K562 (cell line): Measurements from ENCODE around the gene GCDH. TPM values are rescaled to one million over a fixed set of nuclear protein-coding genes. Genes with fewer than 3 reads are reported as not detected.

Experiments used
- ATAC-seq: fragments of 200-7000 bp; cut with Tn5 transposase; 3 replicates; pipeline ENCODE4 v1.9.1; 2020; ENCODE audit warnings: moderate library complexity
- BruUV-seq: library from RNA; stranded (reverse); fragments of 400-500 nt; replicated peaks from 2 replicates; lab custom pipeline; 2021; lab: Mats Ljungman, UMichigan
- CTCF ChIA-PET: fragments of 300-600 bp; formaldehyde crosslinking; extraction: SDS; loops from one replicate; lab custom pipeline; 2021; ENCODE audit warnings: low intra/inter-chr PET ratio; lab: Yijun Ruan, JAX
- POLR2A ChIA-PET: fragments of 300-600, 350-650 bp; sonication (Branson Sonifier 250); formaldehyde crosslinking; extraction: SDS; loops from one replicate; lab custom pipeline; 2021; ENCODE audit warnings: antibody characterized with exemption, inconsistent platforms; lab: Yijun Ruan, JAX
- DNase-seq, 4 experiments: peaks; one replicate each; pipeline versions ENCODE4 v3.0.0 to v3.0.0-alpha.2; 2011 to 2018; ENCODE audit warnings: low spot score in 3 of 4, mixed read lengths in 3 of 4; ENCODE audit errors: extremely low read depth in 1 of 4
- FAIRE-seq: peaks from 2 replicates; lab custom pipeline; 2011; peaks lifted over from hg19 to GRCh38; lab: Jason Lieb, UNC
- H2AFZ ChIP-seq: 2 replicates; pipeline ENCODE4 v1.6.0; 2011; ENCODE audit warnings: low read depth, low read length, control low read depth, inconsistent platforms
- H3K27ac ChIP-seq: fragments of 200-600 bp; 3 replicates; pipeline ENCODE4 v1.8.0; 2011; ENCODE audit warnings: low read depth, mild to moderate bottlenecking, control low read depth, inconsistent platforms, low read length, moderate library complexity, mixed read lengths; ENCODE audit errors: extremely low read depth
- H3K27me3 ChIP-seq, 2 experiments: fragments of 300-600 bp in 1 of 2; 2 replicates in 1 of 2; 3 replicates in 1 of 2; pipeline versions ENCODE4 v1.6.0 to v1.8.0; 2011; ENCODE audit warnings: inconsistent platforms in 2 of 2, low read length in 2 of 2, mild to moderate bottlenecking in 1 of 2, mixed read lengths in 1 of 2, moderate library complexity in 1 of 2; ENCODE audit not compliant: control insufficient read depth in 2 of 2, insufficient read depth in 2 of 2
- H3K36me3 ChIP-seq: fragments of 300-600 bp; 3 replicates; pipeline ENCODE4 v1.8.0; 2011; ENCODE audit warnings: mild to moderate bottlenecking, low read length, inconsistent platforms; ENCODE audit not compliant: control insufficient read depth, insufficient read depth
- H3K4me1 ChIP-seq, 2 experiments: fragments of 200-600 bp in 1 of 2; replicated peaks in 1 of 2; 2 replicates in 1 of 2; 3 replicates in 1 of 2; pipeline versions ENCODE4 v1.5.1 to v1.8.0; 2011; ENCODE audit warnings: inconsistent platforms in 2 of 2, low read length in 2 of 2, mild to moderate bottlenecking in 1 of 2, mixed read lengths in 1 of 2, moderate library complexity in 1 of 2; ENCODE audit not compliant: control insufficient read depth in 2 of 2, insufficient read depth in 2 of 2
- H3K4me2 ChIP-seq: 2 replicates; pipeline ENCODE4 v1.6.1; 2011; ENCODE audit warnings: low read length, control low read depth, inconsistent platforms, mixed read lengths; ENCODE audit not compliant: insufficient read depth
- H3K4me3 ChIP-seq: fragments of 200-600 bp; sonication (generic), shearing (Covaris generic); 2 replicates; pipeline ENCODE4 v1.5.1; 2016; ENCODE audit warnings: control low read depth, inconsistent platforms
- H3K79me2 ChIP-seq: fragments of 200-600 bp; 3 replicates; pipeline ENCODE4 v1.8.0; 2011; ENCODE audit warnings: low read length, inconsistent platforms; ENCODE audit not compliant: control insufficient read depth, insufficient read depth
- H3K9ac ChIP-seq, 2 experiments: 2 replicates each; pipeline versions ENCODE4 v1.6.0 to v1.6.1; 2011; ENCODE audit warnings: low read depth in 2 of 2, low read length in 2 of 2, control low read depth in 1 of 2, inconsistent platforms in 1 of 2, mild to moderate bottlenecking in 1 of 2, mixed read lengths in 1 of 2; ENCODE audit not compliant: insufficient read depth in 1 of 2
- H3K9me1 ChIP-seq: one replicate; pipeline ENCODE4 v1.6.0; 2011; ENCODE audit warnings: inconsistent platforms, mild to moderate bottlenecking, low read length, moderate library complexity; ENCODE audit not compliant: control insufficient read depth, insufficient read depth
- H3K9me3 ChIP-seq: replicated peaks from 2 replicates; pipeline ENCODE4 v1.5.1; 2011; ENCODE audit warnings: low read depth, low read length, inconsistent platforms; ENCODE audit not compliant: control insufficient read depth, insufficient read depth
- H4K20me1 ChIP-seq: replicated peaks from 2 replicates; pipeline ENCODE4 v1.6.1; 2011; ENCODE audit warnings: low read length, inconsistent platforms, mixed read lengths; ENCODE audit not compliant: control insufficient read depth, insufficient read depth
- ARID1B ChIP-seq: fragments of 450-650 bp; IDR thresholded peaks from 2 replicates; pipeline ENCODE4 v1.6.1; 2016; ENCODE audit warnings: antibody characterized with exemption, mild to moderate bottlenecking, inconsistent platforms
- ATF7 ChIP-seq: fragments of 450-650 bp; IDR thresholded peaks from 2 replicates; pipeline ENCODE4 v1.7.1; 2014; ENCODE audit warnings: mild to moderate bottlenecking, moderate library complexity
- CBX1 ChIP-seq: sonication (generic); IDR thresholded peaks from 2 replicates; pipeline ENCODE4 v1.6.1; 2016; ENCODE audit warnings: antibody characterized with exemption, low read depth, mild to moderate bottlenecking
- CBX3 ChIP-seq, 2 experiments: IDR thresholded peaks; 1 replicate in 1 of 2; 2 replicates in 1 of 2; pipeline ENCODE4 v1.6.1; 2012; ENCODE audit warnings: inconsistent platforms in 2 of 2, low read length in 2 of 2, borderline replicate concordance in 1 of 2, control low read depth in 1 of 2
- CREB1 ChIP-seq, 2 experiments: sonication (generic) in 1 of 2; formaldehyde crosslinking in 1 of 2; IDR thresholded peaks; 2 replicates each; pipeline versions ENCODE4 v1.6.1 to v1.8.0; 2012 to 2022; ENCODE audit warnings: inconsistent platforms in 1 of 2, mild to moderate bottlenecking in 1 of 2, missing genetic modification reagents in 1 of 2, moderate library complexity in 1 of 2
- NRF1 ChIP-seq, 2 experiments: fragments of 450-650 bp; IDR thresholded peaks in 1 of 2; conservative IDR thresholded peaks in 1 of 2; 2 replicates each; pipeline ENCODE4 v1.6.1; 2014; ENCODE audit warnings: mild to moderate bottlenecking in 2 of 2
- POLR2G ChIP-seq: fragments of 200-400 bp; formaldehyde crosslinking; IDR thresholded peaks from 2 replicates; pipeline ENCODE4 v1.6.1; 2017; ENCODE audit warnings: low read depth, mild to moderate bottlenecking, antibody characterized with exemption, low read length, moderate library complexity
- RBFOX2 ChIP-seq: fragments of 200-400 bp; formaldehyde crosslinking; IDR thresholded peaks from 2 replicates; pipeline ENCODE4 v1.6.1; 2017; ENCODE audit warnings: low read depth, mild to moderate bottlenecking, low read length, moderate library complexity
- RBM22 ChIP-seq: fragments of 200-400 bp; formaldehyde crosslinking; IDR thresholded peaks from 2 replicates; pipeline ENCODE4 v1.6.1; 2018; ENCODE audit warnings: low read length, low read depth; ENCODE audit not compliant: poor library complexity, severe bottlenecking
- TRIM25 ChIP-seq: fragments of 450-650 bp; IDR thresholded peaks from 2 replicates; pipeline ENCODE4 v1.7.0; 2016; ENCODE audit warnings: borderline replicate concordance
- ZBTB33 ChIP-seq: sonication (generic); formaldehyde crosslinking; IDR thresholded peaks from 2 replicates; pipeline ENCODE4 v1.8.1; 2023; ENCODE audit warnings: mild to moderate bottlenecking, missing genetic modification reagents
- ZNF146 ChIP-seq: IDR thresholded peaks from one replicate; pipeline ENCODE4 v1.6.1; 2018; ENCODE audit warnings: missing compliant biosample characterization; ENCODE audit not compliant: unreplicated experiment
- ZNF77 ChIP-seq: fragments of 250-450 bp; sonication (Bioruptor Pico); IDR thresholded peaks from 2 replicates; pipeline ENCODE4 v1.5.0; 2020
- WGBS: fragments of 100-300 bp; shearing (Covaris generic); methylation state at CpG from one replicate; pipeline ENCODE4 v1.1.6; 2016; ENCODE audit warnings: low coverage, mixed read lengths; ENCODE audit not compliant: insufficient coverage; ENCODE audit errors: missing lambda C conversion rate; 5-methylcytosine and 5-hydroxymethylcytosine counted together
- in situ Hi-C: fragments of 300-500 bp; cut with MboI; formaldehyde crosslinking; loops from 4 replicates; pipeline ENCODE4 v1.15.0; 2018; ENCODE audit warnings: inconsistent platforms, mixed read lengths
- intact Hi-C: fragments of 100-400 bp; cut with micrococcal nuclease; formaldehyde crosslinking; loops from 2 replicates; pipeline ENCODE4 v1.14.2; 2022
- polyA plus RNA-seq, 8 experiments: library from polyadenylated mRNA; depleted of rRNA in 4 of 8; stranded (reverse) in 5 of 8; unstranded in 3 of 8; fragments of >200 nt; fragmentation: Nextera tagmentation in 2 of 8; fragmentation: Illumina TruSeq in 1 of 8; extraction: Ambion mirVana in 2 of 8; extraction: Trizol in 1 of 8; gene quantifications; 2 replicates each; pipeline versions ENCODE4 v1.2.1 to v1.2.3, GENCODE V29; 2011 to 2014; ENCODE audit warnings: inconsistent platforms in 1 of 8, missing spikeins in 1 of 8
- total RNA-seq, 7 experiments: library from RNA; depleted of rRNA in 6 of 7; stranded (reverse); fragments of >200 nt in 6 of 7; fragmentation: Illumina TruSeq in 2 of 7; extraction: Trizol in 2 of 7; gene quantifications; 2 replicates each; pipeline versions ENCODE4 v1.2.1 to v1.2.3, GENCODE V29; 2011 to 2021; ENCODE audit warnings: low replicate concordance in 1 of 7

GCDH gene
- total and polyA plus RNA-seq, 9 of the 15 experiments (the other 6 are each of a cell fraction or from before 2014, with no cell fraction given), result 2.9 to 50.8 (median 19.1) TPM

GRCh38 chr19:12872941-12873890, 17.7 kb upstream of the GCDH start (continued):
- TF ChIP-seq ZNF77, result no peak
- TF ChIP-seq CREB1 (IDR thresholded peaks at IDR 0.05), result no peak
- TF ChIP-seq CREB1 (CRISPR knock-in tag; IDR thresholded peaks at IDR 0.05), result 0 out of 2 replicates have a peak, but pooled peaks have one; percentile 28
- TF ChIP-seq CBX1, result 0 out of 2 replicates have a peak, but pooled peaks have one; percentile 60
- TF ChIP-seq NRF1 (conservative IDR thresholded peaks at IDR 0.05 in 1 of 2, IDR thresholded peaks at IDR 0.05 in 1 of 2), result peak in 1 of 2 experiments; percentile 33; a peak in 2 of 4 replicates
- TF ChIP-seq RBFOX2, result peak; percentile 35; the same call in 1 of the 2 replicates
- TF ChIP-seq ATF7, result no peak
- peak in 1 of 2 experiments; percentile 47; a peak in 1 of 3 replicates for TF ChIP-seq CBX3 (IDR thresholded peaks at IDR 0.05; ENCODE audit: borderline replicate concordance in 1 of 2, low read length in 2 of 2)

- no peaks in the 10 kb centered on the region for H3K79me2 ChIP-seq
- no TSS peak for BruUV-seq
- no peak for FAIRE-seq
- no peak overlapping the region for H2AFZ ChIP-seq
- ATAC-seq, result no peak
- no peaks in the 10 kb centered on the region for H3K27me3 ChIP-seq
- H3K9me1 ChIP-seq, result no peaks in the 10 kb centered on the region
- intact Hi-C loops, result no loop called here
- no peak overlapping the region for H3K27ac ChIP-seq
- peaks cover 0 to 27% of the 10 kb centered on the region in 2 experiments; a peak in 2 of 5 replicates for H3K4me1 ChIP-seq
- H3K9me3 ChIP-seq, result peaks cover 2% of the 10 kb centered on the region; the same call in 1 of the 2 replicates
- 97% methylated on average over 50 of the region's 86 CpGs for WGBS
- CTCF ChIA-PET, result no interaction called here
- no peak overlapping the region for H3K4me3 ChIP-seq
- in situ Hi-C loops, result no loop called here
- no peak overlapping the region for H3K9ac ChIP-seq
- no peaks in the 10 kb centered on the region for H4K20me1 ChIP-seq
- no peak overlapping the region for H3K4me2 ChIP-seq
- POLR2A ChIA-PET, result interaction anchor here (0.6 to 3.3 kb wide), 4 partner anchors 7 to 33 kb away, joined by 3 to 37 read pairs (median 15); partner anchors contain the start of genes DNASE2 and KLF1
- peaks cover 28% of the 10 kb centered on the region; the same call in 2 of the 3 replicates for H3K36me3 ChIP-seq
- no peak for DNase-seq
- TF ChIP-seq TRIM25, result no peak
- no peak for TF ChIP-seq ARID1B
- peak; percentile 83 for TF ChIP-seq ZBTB33
- no peak for TF ChIP-seq ZNF146 (CRISPR knock-in tag)
- TF ChIP-seq POLR2G, result peak; percentile 60
- TF ChIP-seq RBM22, result peak; percentile 58
- TF ChIP-seq RBFOX2, result peak; percentile 26
These were observed 16.8 kb upstream of the GCDH start for GRCh38 chr19:12873891-12874745.
